ENCODE data around the gene CHI3L1. TPM values are rescaled to one million over a fixed set of nuclear protein-coding genes. Genes with fewer than 3 reads are reported as not detected.

The CHI3L1 gene
- total RNA-seq, 1 experiment from 2014 or later: not detected

DNA sequence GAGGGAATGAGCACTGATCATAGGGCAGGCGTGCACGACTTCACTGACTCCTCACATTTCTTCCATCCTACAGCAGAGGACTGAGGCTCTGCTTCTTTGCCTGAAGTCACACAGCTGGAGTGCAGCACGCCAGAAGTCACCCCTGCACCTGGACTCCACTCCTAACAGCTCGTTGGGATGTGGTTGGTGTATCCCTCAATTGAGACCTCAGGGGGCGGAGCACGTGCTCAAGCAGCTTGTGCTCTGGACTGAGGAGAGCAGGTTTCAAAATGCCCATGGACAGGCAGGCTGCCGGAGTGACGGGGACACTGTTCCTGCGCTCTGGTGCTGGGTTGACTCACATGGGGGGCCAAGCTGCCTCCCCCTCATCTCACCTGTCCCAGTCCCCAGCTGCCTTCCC, 29.1 kb upstream of the CHI3L1 start:
- Histone ChIP-seq H3K9me2 (ENCODE audit: insufficient read depth) (no peaks in the 10 kb centered on the region), H4K20me1 (ENCODE audit: insufficient read depth) (no peaks in the 10 kb centered on the region), H3K9ac (ENCODE audit: low read length) (no peak overlapping the region), H3K4me2 (ENCODE audit: low read length) (no peak overlapping the region), H3K36me3 (ENCODE audit: control insufficient read depth in 1 of 2, insufficient read depth in 2 of 2, low read length in 2 of 2) (no peaks in the 10 kb centered on the region), H3K27me3 (ENCODE audit: insufficient read depth, low read length) (no peaks in the 10 kb centered on the region), H2AFZ (ENCODE audit: low read depth, low read length, poor library complexity, severe bottlenecking) (peak overlapping the region; percentile 41), H3K4me1 (ENCODE audit: control insufficient read depth in 1 of 2, insufficient read depth in 2 of 2, low read length in 2 of 2) (peaks cover 0 to 12% of the 10 kb centered on the region in 2 experiments; a peak in 1 of 4 replicates), H3K9me3 (ENCODE audit: control insufficient read depth in 1 of 2, insufficient read depth in 1 of 2, low read depth in 1 of 2, low read length in 2 of 2) (no peaks in the 10 kb centered on the region), H3K27ac (ENCODE audit: low read depth, low read length) (no peak overlapping the region), H3K79me2 (ENCODE audit: insufficient read depth, low read length) (no peaks in the 10 kb centered on the region), H3K4me3 (replicated peaks in 1 of 2; ENCODE audit: low read depth in 1 of 2, low read length in 2 of 2) (no peak overlapping the region)
- TF ChIP-seq, protein P1, sequence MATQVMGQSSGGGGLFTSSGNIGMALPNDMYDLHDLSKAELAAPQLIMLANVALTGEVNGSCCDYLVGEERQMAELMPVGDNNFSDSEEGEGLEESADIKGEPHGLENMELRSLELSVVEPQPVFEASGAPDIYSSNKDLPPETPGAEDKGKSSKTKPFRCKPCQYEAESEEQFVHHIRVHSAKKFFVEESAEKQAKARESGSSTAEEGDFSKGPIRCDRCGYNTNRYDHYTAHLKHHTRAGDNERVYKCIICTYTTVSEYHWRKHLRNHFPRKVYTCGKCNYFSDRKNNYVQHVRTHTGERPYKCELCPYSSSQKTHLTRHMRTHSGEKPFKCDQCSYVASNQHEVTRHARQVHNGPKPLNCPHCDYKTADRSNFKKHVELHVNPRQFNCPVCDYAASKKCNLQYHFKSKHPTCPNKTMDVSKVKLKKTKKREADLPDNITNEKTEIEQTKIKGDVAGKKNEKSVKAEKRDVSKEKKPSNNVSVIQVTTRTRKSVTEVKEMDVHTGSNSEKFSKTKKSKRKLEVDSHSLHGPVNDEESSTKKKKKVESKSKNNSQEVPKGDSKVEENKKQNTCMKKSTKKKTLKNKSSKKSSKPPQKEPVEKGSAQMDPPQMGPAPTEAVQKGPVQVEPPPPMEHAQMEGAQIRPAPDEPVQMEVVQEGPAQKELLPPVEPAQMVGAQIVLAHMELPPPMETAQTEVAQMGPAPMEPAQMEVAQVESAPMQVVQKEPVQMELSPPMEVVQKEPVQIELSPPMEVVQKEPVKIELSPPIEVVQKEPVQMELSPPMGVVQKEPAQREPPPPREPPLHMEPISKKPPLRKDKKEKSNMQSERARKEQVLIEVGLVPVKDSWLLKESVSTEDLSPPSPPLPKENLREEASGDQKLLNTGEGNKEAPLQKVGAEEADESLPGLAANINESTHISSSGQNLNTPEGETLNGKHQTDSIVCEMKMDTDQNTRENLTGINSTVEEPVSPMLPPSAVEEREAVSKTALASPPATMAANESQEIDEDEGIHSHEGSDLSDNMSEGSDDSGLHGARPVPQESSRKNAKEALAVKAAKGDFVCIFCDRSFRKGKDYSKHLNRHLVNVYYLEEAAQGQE (IDR thresholded peaks at IDR 0.05; ENCODE audit: low read depth): no peak
- TF ChIP-seq SIN3A (IDR thresholded peaks at IDR 0.05; ENCODE audit: low read depth) (no peak), MAX (IDR thresholded peaks at IDR 0.05) (no peak), JUND (IDR thresholded peaks at IDR 0.05) (no peak), RAD21 (IDR thresholded peaks at IDR 0.05; ENCODE audit: low read depth) (no peak), ELF1 (IDR thresholded peaks at IDR 0.05; ENCODE audit: borderline replicate concordance, low read depth) (no peak), ZBTB33 (IDR thresholded peaks at IDR 0.05; ENCODE audit: extremely low read depth, insufficient replicate concordance, low read length) (no peak), EZH2phosphoT487 (IDR thresholded peaks at IDR 0.05; ENCODE audit: borderline replicate concordance) (no peak), CBX3 (IDR thresholded peaks at IDR 0.05; ENCODE audit: low read depth) (no peak), SP1 (IDR thresholded peaks at IDR 0.05; ENCODE audit: low read depth) (no peak), ZFX (IDR thresholded peaks at IDR 0.05) (no peak), EGR1 (IDR thresholded peaks at IDR 0.05; ENCODE audit: low read depth) (no peak), FOSL1 (IDR thresholded peaks at IDR 0.05; ENCODE audit: low read depth) (no peak), CEBPB (IDR thresholded peaks at IDR 0.05; ENCODE audit: low read depth) (no peak), EZH2 (IDR thresholded peaks at IDR 0.05) (no peak)
- TF ChIP-seq, protein P2, sequence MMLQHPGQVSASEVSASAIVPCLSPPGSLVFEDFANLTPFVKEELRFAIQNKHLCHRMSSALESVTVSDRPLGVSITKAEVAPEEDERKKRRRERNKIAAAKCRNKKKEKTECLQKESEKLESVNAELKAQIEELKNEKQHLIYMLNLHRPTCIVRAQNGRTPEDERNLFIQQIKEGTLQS (IDR thresholded peaks at IDR 0.05): no peak
- ChIA-PET CTCF (interaction anchor here (0.8 to 4.2 kb wide), 20 partner anchors 8 to 189 kb away, joined by 3 to 111 read pairs (median 6); partner anchors contain the start of genes MYOG and PPFIA4), RAD21 (ENCODE audit: low non-redundant PET in 1 of 2, low total read pairs in 2 of 2, uncharacterized antibody in 2 of 2, unreplicated experiment in 2 of 2) (interaction anchor here (0.8 to 2.8 kb wide), 13 partner anchors 15 to 176 kb away, joined by 3 to 19 read pairs (median 6); no protein-coding TSS in a partner anchor), POLR2A (interaction anchor here (1.0 to 1.5 kb wide), 2 partner anchors 98 to 176 kb away, joined by 4 read pairs; no protein-coding TSS in a partner anchor)
- intact Hi-C loops (cut with micrococcal nuclease): no loop called here
- no TSS peak for BruUV-seq (replicated peaks)
- DNase-seq (ENCODE audit: low read depth, low spot score) (no peak), ATAC-seq (0 out of 2 replicates have a peak, but pooled peaks have one; percentile 4)
